Fibroblast of villous mesenchyme (primary cell): ENCODE measurements around the gene DCLRE1C. TPM values are rescaled to one million over a fixed set of nuclear protein-coding genes. Genes with fewer than 3 reads are reported as not detected.
A peak's percentile ranks its signal among the peaks of the same experiment; 100 is the strongest.
"Not testable (repeated sequence)": the region's sequence is repeated elsewhere in the genome, so short reads cannot be mapped to it uniquely, and the experiment has no call there.

Source experiments
- DNase-seq: peaks from one replicate; pipeline ENCODE4 v3.0.0-alpha.2; 2010; ENCODE audit warnings: low read depth
- H3K4me3 ChIP-seq: 2 replicates; pipeline ENCODE4 v1.5.1; 2011; ENCODE audit warnings: low read depth, mild to moderate bottlenecking, low read length
- CTCF ChIP-seq: IDR thresholded peaks from 2 replicates; pipeline ENCODE4 v1.5.1; 2012; ENCODE audit warnings: low read depth, mild to moderate bottlenecking, low read length; ENCODE audit not compliant: insufficient read depth
- total RNA-seq: library from RNA; depleted of rRNA; stranded (reverse); fragments of >200 nt; gene quantifications from 2 replicates; pipeline ENCODE4 v1.2.3, GENCODE V29; 2012

DCLRE1C gene
- total RNA-seq, 1 donor, result 9.5 TPM

GRCh38 chr10:14953424-14954000 is 384 bp downstream of the DCLRE1C start:
- TF ChIP-seq CTCF, result peak; percentile 14
- H3K4me3 ChIP-seq, result peak overlapping the region; percentile 87
- peak; percentile 63 for DNase-seq

GRCh38 chr10:14952851-14953423 is 959 bp downstream of the DCLRE1C start:
- TF ChIP-seq CTCF, result peak; percentile 32
- peak overlapping the region; percentile 87 for H3K4me3 ChIP-seq
- no peak for DNase-seq

DNA sequence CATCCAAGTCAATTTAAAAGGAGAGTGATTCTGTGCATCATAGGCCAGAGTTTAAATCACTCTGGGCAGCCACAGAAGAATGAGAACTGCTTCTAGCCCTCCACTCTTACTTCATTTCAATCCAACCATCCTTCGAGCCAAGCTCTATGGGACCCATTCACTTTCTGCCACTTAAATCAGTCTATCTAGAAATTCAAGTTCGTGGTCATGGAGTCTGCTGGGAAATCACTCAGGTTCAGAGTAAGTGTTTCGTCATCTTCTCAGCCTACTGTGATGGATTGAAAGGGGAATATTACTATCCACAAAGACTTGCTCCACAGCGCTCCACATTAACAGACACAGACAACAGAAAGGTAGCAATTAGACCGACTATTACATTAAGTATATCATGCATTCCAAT is 4.6 kb downstream of the DCLRE1C start:
- DNase-seq, result peak; percentile 3
- no peak for TF ChIP-seq CTCF
- H3K4me3 ChIP-seq, result no peak overlapping the region

GRCh38 chr10:14947268-14947667 is 6.6 kb downstream of the DCLRE1C start:
- no peak for TF ChIP-seq CTCF
- no peak overlapping the region for H3K4me3 ChIP-seq
- DNase-seq, result no peak

DNA sequence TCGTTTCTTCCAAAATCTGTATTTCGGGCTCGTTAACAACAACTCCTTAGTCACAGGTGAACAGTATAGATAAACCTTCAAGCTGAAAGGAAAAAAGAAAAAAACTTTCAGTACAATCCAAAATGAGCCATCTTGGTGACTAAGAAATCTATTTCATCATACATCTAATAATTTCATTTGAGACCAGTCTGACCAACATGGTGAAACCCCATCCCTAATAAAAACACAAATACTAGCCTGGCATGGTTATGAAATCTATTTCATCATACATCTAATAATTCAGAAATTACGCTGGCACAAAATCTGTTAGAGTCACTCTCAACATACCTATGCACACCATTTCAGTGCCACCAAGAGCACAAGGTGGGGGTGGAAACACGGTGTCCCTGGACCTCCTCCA is 8.8 kb downstream of the DCLRE1C start:
- no peak overlapping the region for H3K4me3 ChIP-seq
- peak; percentile 9 for DNase-seq
- no peak for TF ChIP-seq CTCF

GRCh38 chr10:14942950-14943338 is 11.0 kb downstream of the DCLRE1C start:
- H3K4me3 ChIP-seq, result not testable (repeated sequence)

DNA sequence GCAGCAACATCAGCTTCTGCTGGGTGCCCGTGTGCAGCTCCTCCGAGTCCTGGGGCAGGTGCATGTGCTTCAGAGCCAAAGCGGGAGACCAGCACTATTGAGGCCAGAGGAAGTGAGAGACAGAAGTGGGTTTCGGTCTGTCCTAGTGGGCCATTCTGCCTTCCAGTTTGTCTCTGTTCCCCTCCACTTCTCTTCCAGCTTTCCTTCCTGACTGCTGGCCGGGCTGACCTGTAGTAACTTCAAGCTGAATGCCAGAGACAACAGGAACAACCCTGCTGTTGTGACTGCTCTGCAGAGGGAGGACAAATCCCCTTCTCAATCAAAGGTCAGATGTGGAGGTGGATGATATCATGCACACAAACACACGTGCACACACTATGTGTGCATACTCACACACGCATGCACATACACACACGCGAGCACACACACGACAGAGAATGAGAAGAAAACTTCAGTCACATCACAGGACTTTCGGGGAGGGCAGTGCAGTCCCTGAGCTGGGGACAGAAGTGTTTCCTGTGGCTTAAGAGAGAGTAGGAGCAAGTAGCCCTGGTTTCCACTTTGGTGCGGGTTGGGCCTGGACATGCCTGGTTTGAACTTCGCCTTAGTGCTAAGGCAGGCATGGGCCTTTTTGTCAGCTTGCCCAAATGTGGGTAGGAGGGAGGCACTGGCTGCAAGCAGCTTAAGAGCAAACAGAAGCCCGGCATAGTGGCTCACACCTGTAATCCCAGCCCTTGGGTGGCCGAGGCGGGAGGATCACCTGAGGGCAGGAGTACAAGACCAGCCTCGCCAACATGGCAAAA is 11.5 kb downstream of the DCLRE1C start:
- not testable (repeated sequence) for DNase-seq, H3K4me3 ChIP-seq

More at GRCh38 chr10:14942950-14943338, 11.0 kb downstream of the DCLRE1C start:
- DNase-seq, result not testable (repeated sequence)

DNA sequence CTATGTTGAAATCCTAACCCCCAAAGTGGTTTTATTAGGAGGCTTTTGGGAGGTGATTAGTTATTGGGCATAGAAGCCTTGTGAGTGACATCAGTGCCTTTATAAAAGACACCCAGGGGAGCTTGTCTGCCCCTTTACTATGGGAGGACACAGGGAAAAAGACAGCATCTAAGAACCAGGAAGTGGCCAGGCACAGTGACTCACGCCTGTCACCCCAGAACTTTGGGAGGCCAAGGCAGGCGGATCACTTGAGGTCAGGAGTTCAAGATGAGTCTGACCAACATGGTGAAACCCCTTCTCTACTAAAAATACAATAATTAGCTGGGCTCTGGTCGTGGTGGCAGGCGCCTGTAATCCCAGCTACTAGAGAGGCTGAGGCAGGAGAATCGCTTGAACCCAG is 14.9 kb downstream of the DCLRE1C start:
- not testable (repeated sequence) for H3K4me3 ChIP-seq
- peak; percentile 17 for DNase-seq
